ENCODE measurements around the gene RAPGEF1. TPM values are rescaled to one million over a fixed set of nuclear protein-coding genes. Genes with fewer than 3 reads are reported as not detected.

The RAPGEF1 gene
- total and polyA plus RNA-seq, 10 donors, result 16.9 to 137 (median 104) TPM

DNA sequence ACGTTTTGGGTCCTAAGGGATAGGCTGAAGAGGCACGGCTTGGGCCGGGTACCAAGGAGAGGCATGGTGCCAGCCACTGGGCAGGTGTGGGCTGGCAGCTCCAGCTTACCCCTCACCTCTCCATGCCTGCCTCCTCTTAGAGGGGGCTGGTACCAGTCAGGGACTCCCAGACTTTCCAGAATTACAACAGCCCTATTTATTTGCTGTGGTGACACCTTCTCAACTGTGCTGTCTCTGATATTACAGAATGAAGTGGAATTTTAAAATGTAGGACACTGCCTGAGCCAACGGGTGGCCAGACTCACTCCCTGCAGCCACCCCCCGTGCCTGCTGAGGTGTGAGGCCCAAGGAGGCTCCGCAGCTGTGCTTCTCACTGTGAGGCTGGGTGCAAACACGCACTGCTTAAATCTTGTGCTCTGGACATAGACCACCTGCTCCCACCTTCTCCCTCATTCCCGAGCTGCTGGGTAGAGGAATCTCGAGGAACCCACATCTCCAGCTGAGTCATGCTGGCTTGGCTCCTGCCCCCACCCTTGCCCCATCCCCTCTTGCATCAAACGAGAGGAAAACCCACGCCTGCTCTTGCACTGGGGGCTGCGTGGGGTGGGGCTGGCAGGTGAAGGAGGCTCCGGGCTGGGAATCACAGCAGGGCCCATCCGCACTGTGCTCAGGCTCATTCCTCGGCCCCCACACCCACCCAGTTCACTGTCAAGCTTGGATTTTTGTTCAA, 146.6 kb downstream of the RAPGEF1 start:
- no peaks in the 10 kb centered on the region for H3K9me3 ChIP-seq
- peaks cover 11 to 69% (median 22%) of the 10 kb centered on the region in 6 donors for H3K4me1 ChIP-seq
- DNase-seq, result no peak
- intact Hi-C loops (cut with DNase I; ENCODE audit: low total_unique reads), result loop anchor here (5.0 kb wide), 1 partner anchor 154 kb away; no protein-coding TSS in a partner anchor
- TF ChIP-seq POLR2AphosphoS5 (IDR thresholded peaks at IDR 0.05) (no peak), POLR2A (IDR thresholded peaks at IDR 0.05) (no peak)
- TF ChIP-seq, protein P1, sequence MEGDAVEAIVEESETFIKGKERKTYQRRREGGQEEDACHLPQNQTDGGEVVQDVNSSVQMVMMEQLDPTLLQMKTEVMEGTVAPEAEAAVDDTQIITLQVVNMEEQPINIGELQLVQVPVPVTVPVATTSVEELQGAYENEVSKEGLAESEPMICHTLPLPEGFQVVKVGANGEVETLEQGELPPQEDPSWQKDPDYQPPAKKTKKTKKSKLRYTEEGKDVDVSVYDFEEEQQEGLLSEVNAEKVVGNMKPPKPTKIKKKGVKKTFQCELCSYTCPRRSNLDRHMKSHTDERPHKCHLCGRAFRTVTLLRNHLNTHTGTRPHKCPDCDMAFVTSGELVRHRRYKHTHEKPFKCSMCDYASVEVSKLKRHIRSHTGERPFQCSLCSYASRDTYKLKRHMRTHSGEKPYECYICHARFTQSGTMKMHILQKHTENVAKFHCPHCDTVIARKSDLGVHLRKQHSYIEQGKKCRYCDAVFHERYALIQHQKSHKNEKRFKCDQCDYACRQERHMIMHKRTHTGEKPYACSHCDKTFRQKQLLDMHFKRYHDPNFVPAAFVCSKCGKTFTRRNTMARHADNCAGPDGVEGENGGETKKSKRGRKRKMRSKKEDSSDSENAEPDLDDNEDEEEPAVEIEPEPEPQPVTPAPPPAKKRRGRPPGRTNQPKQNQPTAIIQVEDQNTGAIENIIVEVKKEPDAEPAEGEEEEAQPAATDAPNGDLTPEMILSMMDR (IDR thresholded peaks at IDR 0.05 in 8 of 11, conservative IDR thresholded peaks at IDR 0.05 in 3 of 11), result no peak
- H3K27me3 ChIP-seq (replicated peaks in 1 of 7), result no peaks in the 10 kb centered on the region
- H3K27ac ChIP-seq, result peak overlapping the region in 1 of 8 donors; percentile 17
- H3K36me3 ChIP-seq, result peaks cover 0 to 100% (median 72%) of the 10 kb centered on the region in 6 donors
- H3K4me3 ChIP-seq, result no peak overlapping the region
- 68 to 82% (median 77%) methylated on average over 15 of the region's 15 CpGs for WGBS, 5 donors

DNA sequence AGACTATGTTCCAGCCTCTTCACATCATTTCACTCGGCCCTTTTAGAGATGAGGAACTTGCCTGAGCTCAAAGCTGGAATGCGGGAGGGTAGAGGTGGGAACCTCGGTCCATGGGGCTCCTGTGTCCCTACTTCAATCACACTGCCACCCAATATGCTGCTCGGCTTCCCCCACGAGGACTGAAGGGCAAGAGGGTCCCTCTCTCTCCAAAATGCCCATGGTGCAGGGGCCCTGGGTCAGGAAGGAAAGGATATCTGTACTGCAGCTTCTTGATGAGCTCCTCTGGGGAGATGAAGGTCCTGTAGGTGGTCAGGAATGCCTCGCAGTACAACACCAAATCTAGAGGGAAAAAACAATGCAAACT, 148.0 kb downstream of the RAPGEF1 start:
- Histone ChIP-seq H3K4me3 (no peak overlapping the region), H3K27ac (peak overlapping the region in 3 of 8 donors; percentile 37 to 74 (median 52)), H3K27me3 (replicated peaks in 1 of 7) (no peaks in the 10 kb centered on the region), H3K9me3 (no peaks in the 10 kb centered on the region), H3K36me3 (peaks cover 0 to 97% (median 67%) of the 10 kb centered on the region in 6 donors), H3K4me1 (peaks cover 11 to 54% (median 18%) of the 10 kb centered on the region in 6 donors)
- WGBS, 5 donors, result 67 to 80% (median 76%) methylated on average over 6 of the region's 6 CpGs
- DNase-seq, result no peak
- TF ChIP-seq POLR2A (IDR thresholded peaks at IDR 0.05) (no peak), POLR2AphosphoS5 (IDR thresholded peaks at IDR 0.05) (no peak)
- TF ChIP-seq, protein P1 (IDR thresholded peaks at IDR 0.05 in 8 of 11, conservative IDR thresholded peaks at IDR 0.05 in 3 of 11), result no peak
- intact Hi-C loops (cut with DNase I; ENCODE audit: low total_unique reads), result loop anchor here (5.0 kb wide), 1 partner anchor 155 kb away; no protein-coding TSS in a partner anchor

GRCh38 chr9:131590907-131591844, 148.7 kb downstream of the RAPGEF1 start:
- H3K9me3 ChIP-seq, result no peaks in the 10 kb centered on the region
- 54 to 66% (median 61%) methylated on average over 20 to 21 of the region's 21 CpGs for WGBS, 5 donors
- peaks cover 0 to 91% (median 61%) of the 10 kb centered on the region in 6 donors for H3K36me3 ChIP-seq
- H3K4me3 ChIP-seq, result no peak overlapping the region
- intact Hi-C loops (cut with DNase I; ENCODE audit: low total_unique reads), result loop anchor here (5.0 kb wide), 1 partner anchor 156 kb away; no protein-coding TSS in a partner anchor
- peak; percentile 97 for DNase-seq
- TF ChIP-seq POLR2AphosphoS5 (IDR thresholded peaks at IDR 0.05), result peak; percentile 79 to 84 (median 83)
- TF ChIP-seq, protein P1 (IDR thresholded peaks at IDR 0.05 in 8 of 11, conservative IDR thresholded peaks at IDR 0.05 in 3 of 11), result peak; percentile 78 to 96 (median 91)
- no peak for TF ChIP-seq POLR2A (IDR thresholded peaks at IDR 0.05)
- peak overlapping the region in 5 of 8 donors; percentile 20 to 74 (median 52) for H3K27ac ChIP-seq
- peaks cover 11 to 48% (median 18%) of the 10 kb centered on the region in 6 donors for H3K4me1 ChIP-seq
- no peaks in the 10 kb centered on the region for H3K27me3 ChIP-seq (replicated peaks in 1 of 7)

Data from spleen (tissue), 11 donors.